ENCODE results near the gene FBXO33.
"Not testable (repeated sequence)": the region's sequence is repeated elsewhere in the genome, so short reads cannot be mapped to it uniquely, and the experiment has no call there.

FBXO33 gene

DNA sequence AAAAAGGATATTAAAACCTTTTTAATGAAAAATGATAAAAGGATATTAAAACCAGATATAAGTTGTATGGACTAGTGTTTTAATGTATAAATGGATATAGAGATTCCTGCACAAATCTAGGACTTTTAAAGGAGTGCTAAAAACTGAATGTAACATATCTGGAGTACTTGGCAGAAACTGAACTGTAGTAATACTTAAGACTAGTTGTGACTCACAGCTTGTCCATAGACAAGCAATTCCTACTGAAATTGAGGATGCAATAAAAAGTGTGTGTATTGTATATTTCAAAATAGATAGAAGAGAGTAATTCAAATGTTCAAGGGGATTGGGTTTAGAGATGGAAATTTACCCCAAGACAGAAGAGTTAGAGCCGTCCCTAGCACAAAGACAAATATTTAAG lies 59.6 kb downstream of the FBXO33 start:
- DNase-seq (ENCODE audit: low read depth) = no peak

- DNase-seq (ENCODE audit: low read depth) = no peak
Measured at GRCh38 chr14:39370415-39370814, 61.8 kb downstream of the FBXO33 start.

DNA sequence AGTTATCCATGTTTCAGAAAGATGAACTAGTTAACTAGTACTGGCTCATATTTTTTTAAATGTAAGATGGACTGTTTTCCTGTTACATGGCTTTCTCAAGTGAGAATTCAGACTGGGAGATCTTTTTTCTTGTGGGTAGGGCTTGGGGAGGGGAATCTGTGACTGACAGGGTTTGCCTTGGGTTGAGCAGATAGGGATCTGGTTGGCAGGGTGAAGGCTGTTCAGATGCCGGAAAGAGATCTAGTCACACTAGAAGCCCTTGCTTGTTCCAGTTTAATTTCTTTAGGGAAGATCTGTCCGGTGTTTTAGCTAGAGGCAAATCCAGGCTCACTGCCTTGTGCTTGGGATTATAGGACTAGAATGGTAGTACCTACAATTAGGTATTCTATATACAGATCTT lies 63.2 kb downstream of the FBXO33 start:
- no peak for DNase-seq (ENCODE audit: low read depth)

- no peak for DNase-seq (ENCODE audit: low read depth)
Measured at GRCh38 chr14:39368261-39368959, 63.8 kb downstream of the FBXO33 start.

GRCh38 chr14:39367387-39367751 lies 64.9 kb downstream of the FBXO33 start:
- no peak for DNase-seq (ENCODE audit: low read depth)

GRCh38 chr14:39366460-39367386 lies 65.5 kb downstream of the FBXO33 start:
- no peak for DNase-seq (ENCODE audit: low read depth)

DNA sequence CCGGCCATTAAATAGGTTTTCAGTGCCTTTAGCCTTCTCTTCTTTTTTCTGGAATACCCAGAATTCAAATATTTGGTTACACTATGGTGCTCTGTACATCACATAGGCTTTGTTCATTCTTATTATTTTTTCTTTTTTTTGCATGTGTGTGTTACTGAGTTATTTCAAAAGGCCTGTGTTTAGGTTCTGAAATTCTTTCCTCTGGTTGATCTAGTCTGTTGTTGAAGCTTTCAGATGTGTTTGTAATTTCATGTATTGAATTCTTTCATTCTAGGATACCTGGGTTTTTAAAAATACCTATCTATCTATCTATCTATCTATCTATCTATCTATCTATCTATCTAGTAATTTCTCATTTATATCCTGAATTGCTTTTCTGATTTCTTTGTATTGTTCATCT lies 66.9 kb downstream of the FBXO33 start:
- DNase-seq (ENCODE audit: low read depth) = no peak

- DNase-seq (ENCODE audit: low read depth) = no peak
Measured at GRCh38 chr14:39364509-39364908, 67.7 kb downstream of the FBXO33 start.

DNA sequence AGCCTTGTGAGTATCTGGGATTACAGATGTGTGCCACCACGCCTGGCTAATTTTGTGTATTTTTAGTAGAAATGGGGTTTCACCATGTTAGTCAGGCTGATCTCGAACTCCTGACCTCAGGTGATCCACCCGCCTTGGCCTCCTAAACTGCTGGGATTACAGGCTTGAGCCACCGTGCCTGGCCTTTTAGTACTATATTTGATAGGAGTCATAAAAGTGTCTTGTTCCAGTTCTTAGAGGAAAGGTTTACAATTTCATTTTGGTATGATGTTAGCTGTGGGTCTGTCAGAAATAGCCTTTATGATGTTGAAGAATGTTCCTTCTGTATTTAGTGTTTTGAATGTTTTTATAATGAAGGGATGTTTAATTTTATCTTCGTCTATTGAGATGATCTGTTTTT lies 70.7 kb downstream of the FBXO33 start:
- DNase-seq (ENCODE audit: low read depth) = not testable (repeated sequence)

- DNase-seq (ENCODE audit: low read depth) = no peak
Measured at GRCh38 chr14:39360316-39360715, 71.9 kb downstream of the FBXO33 start.

GRCh38 chr14:39359069-39359468 lies 73.2 kb downstream of the FBXO33 start:
- DNase-seq (ENCODE audit: low read depth) = not testable (repeated sequence)

GRCh38 chr14:39351708-39352107 lies 80.5 kb downstream of the FBXO33 start:
- DNase-seq (ENCODE audit: low read depth) = no peak

DNA sequence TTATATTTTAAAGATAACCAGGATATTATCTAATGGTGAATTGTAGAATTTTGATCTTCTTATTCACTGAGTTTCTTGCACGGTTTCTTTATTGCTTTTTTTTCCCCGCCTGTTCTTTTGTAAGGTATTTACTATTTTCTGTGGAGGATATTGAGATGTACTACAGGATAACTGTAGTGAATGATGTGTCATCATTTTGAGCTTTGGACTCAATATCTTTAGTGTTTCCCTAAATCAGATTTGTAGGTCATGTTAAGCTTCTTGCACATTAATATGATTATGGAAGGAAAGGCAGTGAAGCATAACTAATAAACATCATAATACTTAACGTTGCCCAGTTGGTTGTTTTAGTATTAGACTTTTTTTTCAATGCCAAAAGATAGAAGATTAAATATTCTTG lies 81.4 kb downstream of the FBXO33 start:
- DNase-seq (ENCODE audit: low read depth) = no peak
